K562 (cell line): ENCODE results near the gene SPSB1. TPM values are rescaled to one million over a fixed set of nuclear protein-coding genes. Genes with fewer than 3 reads are reported as not detected.

Experiments used
- TAF15 ChIP-seq: fragments of 200-400 bp; formaldehyde crosslinking; IDR thresholded peaks from 2 replicates; pipeline ENCODE4 v1.6.1; 2017; ENCODE audit warnings: mild to moderate bottlenecking, low read depth, low read length, moderate library complexity
- ZBTB1 ChIP-seq: sonication (generic); formaldehyde crosslinking; IDR thresholded peaks from 2 replicates; pipeline ENCODE4 v1.8.1; 2023; ENCODE audit warnings: missing genetic modification reagents, low read depth, mild to moderate bottlenecking, borderline replicate concordance
- polyA plus RNA-seq, 8 experiments: library from polyadenylated mRNA; depleted of rRNA in 4 of 8; stranded (reverse) in 5 of 8; unstranded in 3 of 8; fragments of >200 nt; fragmentation: Nextera tagmentation in 2 of 8; fragmentation: Illumina TruSeq in 1 of 8; extraction: Ambion mirVana in 2 of 8; extraction: Trizol in 1 of 8; gene quantifications; 2 replicates each; pipeline versions ENCODE4 v1.2.1 to v1.2.3, GENCODE V29; 2011 to 2014; ENCODE audit warnings: inconsistent platforms in 1 of 8, missing spikeins in 1 of 8
- total RNA-seq, 7 experiments: library from RNA; depleted of rRNA in 6 of 7; stranded (reverse); fragments of >200 nt in 6 of 7; fragmentation: Illumina TruSeq in 2 of 7; extraction: Trizol in 2 of 7; gene quantifications; 2 replicates each; pipeline versions ENCODE4 v1.2.1 to v1.2.3, GENCODE V29; 2011 to 2021; ENCODE audit warnings: low replicate concordance in 1 of 7
- TF ChIP-seq, protein P1 (sequence below): sonication (generic); formaldehyde crosslinking; IDR thresholded peaks from 2 replicates; pipeline ENCODE4 v1.8.0; 2023; ENCODE audit warnings: missing genetic modification reagents, mild to moderate bottlenecking, borderline replicate concordance
- TF ChIP-seq, protein P2 (sequence below), 3 experiments: IDR thresholded peaks in 2 of 3; conservative IDR thresholded peaks in 1 of 3; 2 replicates each; pipeline ENCODE4 v1.5.1; 2011 to 2012; ENCODE audit warnings: low read length in 3 of 3, mild to moderate bottlenecking in 3 of 3, control low read depth in 2 of 3, improper control_type of control experiment in 1 of 3, inconsistent platforms in 1 of 3, low read depth in 1 of 3, mixed read lengths in 1 of 3, moderate library complexity in 1 of 3; ENCODE audit not compliant: insufficient read depth in 2 of 3

The SPSB1 gene
- total and polyA plus RNA-seq, 9 of the 15 experiments (the other 6 are each of a cell fraction or from before 2014, with no cell fraction given): 0.06 to 0.35 (median 0.14) TPM; not detected in 6

DNA sequence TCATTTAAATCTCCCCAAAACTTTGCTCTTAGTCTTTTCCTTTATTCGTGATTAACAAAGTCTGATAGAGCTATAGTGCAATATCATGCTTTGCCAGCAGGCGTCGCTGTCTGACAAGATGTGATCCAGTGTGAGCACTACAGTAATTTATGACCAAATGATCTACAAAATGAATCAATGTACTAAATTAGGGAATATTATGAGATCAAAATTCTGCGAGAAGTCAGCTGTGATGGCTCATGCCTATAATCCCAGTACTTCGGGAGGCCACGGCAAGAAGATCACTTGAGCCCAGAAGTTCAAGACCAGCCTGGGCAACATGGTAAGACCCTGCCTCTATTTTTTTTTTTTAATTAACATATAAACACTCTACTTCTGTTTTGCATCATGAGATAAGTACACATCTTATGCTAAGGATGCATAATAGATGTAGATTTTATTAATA lies 3.6 kb upstream of the SPSB1 start (continued):
- TF ChIP-seq, protein P1, sequence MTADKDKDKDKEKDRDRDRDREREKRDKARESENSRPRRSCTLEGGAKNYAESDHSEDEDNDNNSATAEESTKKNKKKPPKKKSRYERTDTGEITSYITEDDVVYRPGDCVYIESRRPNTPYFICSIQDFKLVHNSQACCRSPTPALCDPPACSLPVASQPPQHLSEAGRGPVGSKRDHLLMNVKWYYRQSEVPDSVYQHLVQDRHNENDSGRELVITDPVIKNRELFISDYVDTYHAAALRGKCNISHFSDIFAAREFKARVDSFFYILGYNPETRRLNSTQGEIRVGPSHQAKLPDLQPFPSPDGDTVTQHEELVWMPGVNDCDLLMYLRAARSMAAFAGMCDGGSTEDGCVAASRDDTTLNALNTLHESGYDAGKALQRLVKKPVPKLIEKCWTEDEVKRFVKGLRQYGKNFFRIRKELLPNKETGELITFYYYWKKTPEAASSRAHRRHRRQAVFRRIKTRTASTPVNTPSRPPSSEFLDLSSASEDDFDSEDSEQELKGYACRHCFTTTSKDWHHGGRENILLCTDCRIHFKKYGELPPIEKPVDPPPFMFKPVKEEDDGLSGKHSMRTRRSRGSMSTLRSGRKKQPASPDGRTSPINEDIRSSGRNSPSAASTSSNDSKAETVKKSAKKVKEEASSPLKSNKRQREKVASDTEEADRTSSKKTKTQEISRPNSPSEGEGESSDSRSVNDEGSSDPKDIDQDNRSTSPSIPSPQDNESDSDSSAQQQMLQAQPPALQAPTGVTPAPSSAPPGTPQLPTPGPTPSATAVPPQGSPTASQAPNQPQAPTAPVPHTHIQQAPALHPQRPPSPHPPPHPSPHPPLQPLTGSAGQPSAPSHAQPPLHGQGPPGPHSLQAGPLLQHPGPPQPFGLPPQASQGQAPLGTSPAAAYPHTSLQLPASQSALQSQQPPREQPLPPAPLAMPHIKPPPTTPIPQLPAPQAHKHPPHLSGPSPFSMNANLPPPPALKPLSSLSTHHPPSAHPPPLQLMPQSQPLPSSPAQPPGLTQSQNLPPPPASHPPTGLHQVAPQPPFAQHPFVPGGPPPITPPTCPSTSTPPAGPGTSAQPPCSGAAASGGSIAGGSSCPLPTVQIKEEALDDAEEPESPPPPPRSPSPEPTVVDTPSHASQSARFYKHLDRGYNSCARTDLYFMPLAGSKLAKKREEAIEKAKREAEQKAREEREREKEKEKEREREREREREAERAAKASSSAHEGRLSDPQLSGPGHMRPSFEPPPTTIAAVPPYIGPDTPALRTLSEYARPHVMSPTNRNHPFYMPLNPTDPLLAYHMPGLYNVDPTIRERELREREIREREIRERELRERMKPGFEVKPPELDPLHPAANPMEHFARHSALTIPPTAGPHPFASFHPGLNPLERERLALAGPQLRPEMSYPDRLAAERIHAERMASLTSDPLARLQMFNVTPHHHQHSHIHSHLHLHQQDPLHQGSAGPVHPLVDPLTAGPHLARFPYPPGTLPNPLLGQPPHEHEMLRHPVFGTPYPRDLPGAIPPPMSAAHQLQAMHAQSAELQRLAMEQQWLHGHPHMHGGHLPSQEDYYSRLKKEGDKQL (CRISPR knock-in tag): no peak
- TF ChIP-seq ZBTB1: no peak
- TF ChIP-seq, protein P2, sequence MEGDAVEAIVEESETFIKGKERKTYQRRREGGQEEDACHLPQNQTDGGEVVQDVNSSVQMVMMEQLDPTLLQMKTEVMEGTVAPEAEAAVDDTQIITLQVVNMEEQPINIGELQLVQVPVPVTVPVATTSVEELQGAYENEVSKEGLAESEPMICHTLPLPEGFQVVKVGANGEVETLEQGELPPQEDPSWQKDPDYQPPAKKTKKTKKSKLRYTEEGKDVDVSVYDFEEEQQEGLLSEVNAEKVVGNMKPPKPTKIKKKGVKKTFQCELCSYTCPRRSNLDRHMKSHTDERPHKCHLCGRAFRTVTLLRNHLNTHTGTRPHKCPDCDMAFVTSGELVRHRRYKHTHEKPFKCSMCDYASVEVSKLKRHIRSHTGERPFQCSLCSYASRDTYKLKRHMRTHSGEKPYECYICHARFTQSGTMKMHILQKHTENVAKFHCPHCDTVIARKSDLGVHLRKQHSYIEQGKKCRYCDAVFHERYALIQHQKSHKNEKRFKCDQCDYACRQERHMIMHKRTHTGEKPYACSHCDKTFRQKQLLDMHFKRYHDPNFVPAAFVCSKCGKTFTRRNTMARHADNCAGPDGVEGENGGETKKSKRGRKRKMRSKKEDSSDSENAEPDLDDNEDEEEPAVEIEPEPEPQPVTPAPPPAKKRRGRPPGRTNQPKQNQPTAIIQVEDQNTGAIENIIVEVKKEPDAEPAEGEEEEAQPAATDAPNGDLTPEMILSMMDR (IDR thresholded peaks at IDR 0.05 in 2 of 3, conservative IDR thresholded peaks at IDR 0.05 in 1 of 3; ENCODE audit: insufficient read depth in 2 of 3, low read depth in 1 of 3, low read length in 3 of 3): peak; percentile 88 to 99 (median 96)
- TF ChIP-seq TAF15: no peak
